ENCODE results near the gene PNMA8A.
"Not testable (repeated sequence)": the region's sequence is repeated elsewhere in the genome, so short reads cannot be mapped to it uniquely, and the experiment has no call there.

Gene PNMA8A

GRCh38 chr19:46463516-46463915, 7.8 kb downstream of the PNMA8A start:
- DNase-seq: no peak

- DNase-seq: no peak
Measured at GRCh38 chr19:46461537-46461936, 9.8 kb downstream of the PNMA8A start.

- DNase-seq: no peak
Measured at GRCh38 chr19:46460981-46461380, 10.4 kb downstream of the PNMA8A start.

- no peak for DNase-seq
Measured at GRCh38 chr19:46460055-46460454, 11.3 kb downstream of the PNMA8A start.

GRCh38 chr19:46456930-46457329, 14.4 kb downstream of the PNMA8A start:
- no peak for DNase-seq

GRCh38 chr19:46454244-46454643, 17.1 kb downstream of the PNMA8A start:
- DNase-seq: no peak

GRCh38 chr19:46453661-46454060, 17.7 kb downstream of the PNMA8A start:
- no peak for DNase-seq

- no peak for DNase-seq
Measured at GRCh38 chr19:46452186-46452585, 19.2 kb downstream of the PNMA8A start.

- no peak for DNase-seq
Measured at GRCh38 chr19:46451352-46451751, 20.0 kb downstream of the PNMA8A start.

- no peak for DNase-seq
Measured at GRCh38 chr19:46450737-46451136, 20.6 kb downstream of the PNMA8A start.

- DNase-seq: no peak
Measured at GRCh38 chr19:46449228-46449627, 22.1 kb downstream of the PNMA8A start.

GRCh38 chr19:46448601-46449000, 22.8 kb downstream of the PNMA8A start:
- DNase-seq: no peak

GRCh38 chr19:46447824-46448223, 23.5 kb downstream of the PNMA8A start:
- DNase-seq: no peak

- DNase-seq: no peak
Measured at GRCh38 chr19:46447006-46447405, 24.4 kb downstream of the PNMA8A start.

GRCh38 chr19:46446021-46446420, 25.3 kb downstream of the PNMA8A start:
- DNase-seq: no peak

GRCh38 chr19:46442808-46443450, 28.4 kb downstream of the PNMA8A start:
- no peak for DNase-seq

- no peak for DNase-seq
Measured at GRCh38 chr19:46441866-46442265, 29.5 kb downstream of the PNMA8A start.

- not testable (repeated sequence) for DNase-seq
Measured at GRCh38 chr19:46435689-46436088, 35.7 kb downstream of the PNMA8A start.

GRCh38 chr19:46435009-46435408, 36.4 kb downstream of the PNMA8A start:
- no peak for DNase-seq

GRCh38 chr19:46433470-46433869, 37.9 kb downstream of the PNMA8A start:
- not testable (repeated sequence) for DNase-seq

GRCh38 chr19:46431824-46432223, 39.5 kb downstream of the PNMA8A start:
- DNase-seq: no peak

- no peak for DNase-seq
Measured at GRCh38 chr19:46429999-46430398, 41.4 kb downstream of the PNMA8A start.

- peak; percentile 19 for DNase-seq
Measured at GRCh38 chr19:46428239-46429135, 42.9 kb downstream of the PNMA8A start, which contains the start of gene PNMA8C. PNMA8C (minus strand) TSS chr19:46428936; CDS start chr19:46428359, 577 bp downstream.

GRCh38 chr19:46427518-46428045, 43.8 kb downstream of the PNMA8A start:
- no peak for DNase-seq
